GM18526 (cell line): ENCODE data around the gene CORO2B.

Source experiments
- POLR2A ChIP-seq: IDR thresholded peaks from 3 replicates; pipeline ENCODE4 v1.6.1; 2011; ENCODE audit not compliant: insufficient read length; ENCODE audit errors: extremely low read depth

Gene CORO2B

DNA sequence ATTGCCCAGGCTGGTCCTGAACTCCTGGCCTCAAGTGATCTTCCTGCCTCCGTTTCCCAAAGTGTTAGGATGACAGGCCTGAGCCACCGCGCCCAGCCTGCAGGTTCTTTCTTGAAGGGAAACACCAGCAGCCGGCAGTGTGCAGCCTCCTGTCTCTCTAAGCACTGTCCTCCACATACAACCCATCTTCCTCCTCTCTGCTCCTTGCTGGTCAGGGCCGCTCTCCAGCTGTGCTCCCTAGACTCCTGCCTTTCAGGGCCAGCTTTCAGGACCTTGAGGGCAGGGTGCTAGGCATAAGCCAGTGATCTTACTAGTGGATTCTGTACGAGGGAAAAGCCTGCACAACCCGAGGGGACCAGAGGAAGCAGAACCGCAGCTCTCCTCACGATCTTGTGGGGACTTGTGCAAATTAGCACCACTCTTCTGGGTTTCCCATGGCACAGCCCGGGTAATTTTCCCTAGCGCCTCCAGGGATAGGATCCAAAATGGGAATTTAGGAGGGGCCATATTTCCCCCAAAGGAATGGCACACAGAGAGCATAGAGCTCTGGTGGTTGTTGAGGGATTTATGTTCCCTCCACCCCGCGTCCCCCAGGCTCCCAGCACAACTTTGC, 18.2 kb upstream of the CORO2B start:
- TF ChIP-seq POLR2A: no peak

DNA sequence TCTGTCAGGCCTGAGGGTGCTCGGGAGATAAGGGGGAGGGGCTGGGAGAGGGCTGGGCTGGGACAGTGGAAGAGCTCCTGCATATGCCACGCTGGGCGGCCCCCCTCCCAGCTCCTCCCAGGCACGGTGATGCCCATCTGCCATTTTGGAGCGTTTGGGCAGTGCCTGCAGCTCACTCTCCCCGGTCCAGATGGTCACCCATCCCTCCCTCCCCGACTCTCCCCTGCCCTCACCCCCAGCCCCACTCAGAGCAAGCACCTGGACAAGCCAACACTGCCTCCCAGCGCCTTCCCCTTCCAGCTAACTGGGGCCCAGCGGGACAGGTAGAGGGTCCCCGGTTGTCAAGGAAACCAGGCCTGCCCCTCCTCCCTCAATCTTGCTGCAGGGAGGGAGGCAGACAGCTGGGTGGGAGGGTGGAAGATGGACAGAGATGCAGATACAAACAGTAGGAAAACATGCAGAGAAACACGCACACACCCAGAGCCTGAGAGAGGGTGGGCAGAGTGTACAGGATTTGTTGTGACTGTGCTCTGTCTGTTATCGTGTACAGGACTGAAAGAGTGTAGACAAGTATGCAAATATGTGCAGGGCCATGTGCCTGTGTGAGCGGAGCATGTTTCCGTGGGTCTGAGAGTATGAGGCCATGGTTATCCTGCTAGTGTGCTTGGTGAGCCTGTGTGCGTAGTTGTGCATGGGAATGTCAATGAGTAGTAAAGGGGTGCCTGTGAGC, 17.5 kb upstream of the CORO2B start:
- TF ChIP-seq POLR2A: no peak

DNA sequence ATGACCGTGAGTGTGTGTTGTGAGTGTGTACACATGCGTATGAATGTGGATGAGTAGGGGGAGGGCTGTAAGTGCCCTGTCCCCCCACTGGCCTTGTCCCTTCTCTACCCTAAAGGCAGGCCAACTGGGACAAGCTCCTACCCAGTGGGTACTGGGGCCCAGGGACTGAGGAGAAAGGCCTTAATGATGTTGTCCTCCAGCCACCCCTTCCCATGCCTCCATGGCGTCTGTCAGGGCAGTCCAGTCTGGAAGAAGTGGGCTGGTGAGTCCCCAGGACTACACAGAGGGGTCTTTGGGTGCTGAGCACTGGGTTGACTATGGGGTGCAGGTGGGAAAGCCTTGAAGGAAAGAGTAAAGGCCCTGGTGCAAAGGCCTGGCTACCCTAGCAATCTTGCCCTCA, 16.9 kb upstream of the CORO2B start:
- no peak for TF ChIP-seq POLR2A

DNA sequence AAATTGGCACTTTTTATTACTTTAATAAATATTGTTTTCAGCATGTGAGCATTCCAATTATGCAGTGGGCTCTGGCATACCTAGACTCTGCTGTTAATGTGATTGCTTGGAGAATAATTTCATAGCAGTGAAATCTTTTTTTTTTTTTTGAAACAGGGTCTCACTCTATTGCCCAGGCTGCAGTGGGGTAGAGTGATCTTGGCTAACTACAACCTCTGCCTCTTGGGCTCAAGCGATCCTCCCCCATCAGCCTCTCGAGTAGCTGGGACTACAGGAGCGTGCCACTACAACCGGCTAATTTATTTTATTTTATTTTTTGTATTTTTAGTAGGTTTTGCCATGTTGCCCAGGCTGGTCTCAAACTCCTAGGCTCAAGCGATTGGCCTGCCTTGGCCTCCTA, 14.6 kb upstream of the CORO2B start:
- TF ChIP-seq POLR2A: no peak

DNA sequence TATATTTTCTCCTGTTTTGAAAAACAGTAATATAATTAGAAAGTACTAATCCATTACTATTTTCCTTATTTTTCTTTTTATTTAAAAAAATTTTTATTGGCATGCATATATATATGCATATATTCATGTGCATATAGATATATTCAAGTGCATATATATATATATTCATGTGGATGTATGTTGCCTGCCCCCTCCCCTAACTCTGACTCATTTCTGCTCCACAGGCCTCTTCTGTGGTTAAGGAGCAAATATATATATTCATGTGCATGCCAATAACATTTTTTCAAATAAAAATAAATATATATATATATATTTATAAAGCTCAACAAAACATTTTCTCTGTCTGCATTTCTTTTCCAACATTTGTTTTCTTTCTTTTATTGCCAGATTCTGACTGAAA, 13.6 kb upstream of the CORO2B start:
- no peak for TF ChIP-seq POLR2A

DNA sequence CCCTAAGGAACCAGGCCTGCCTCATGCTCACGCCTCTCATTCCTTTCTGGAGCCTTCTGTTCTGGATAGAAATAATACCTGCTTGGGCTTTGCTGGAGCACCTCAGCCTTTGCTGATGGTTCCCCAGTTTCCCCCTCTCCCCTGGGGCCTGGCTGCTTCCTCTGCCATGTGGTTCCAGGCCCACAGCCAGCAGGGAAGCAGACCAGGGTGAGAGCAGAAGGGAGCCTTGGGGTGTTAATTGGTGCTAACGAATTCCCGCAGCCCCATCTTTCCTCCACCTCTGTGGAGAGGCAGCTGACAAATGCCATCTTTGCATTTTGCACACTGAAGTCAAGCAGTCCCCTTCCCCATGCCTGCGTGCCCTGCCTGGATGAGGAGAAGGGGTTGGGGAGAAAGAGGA, 13.1 kb upstream of the CORO2B start:
- TF ChIP-seq POLR2A: no peak

DNA sequence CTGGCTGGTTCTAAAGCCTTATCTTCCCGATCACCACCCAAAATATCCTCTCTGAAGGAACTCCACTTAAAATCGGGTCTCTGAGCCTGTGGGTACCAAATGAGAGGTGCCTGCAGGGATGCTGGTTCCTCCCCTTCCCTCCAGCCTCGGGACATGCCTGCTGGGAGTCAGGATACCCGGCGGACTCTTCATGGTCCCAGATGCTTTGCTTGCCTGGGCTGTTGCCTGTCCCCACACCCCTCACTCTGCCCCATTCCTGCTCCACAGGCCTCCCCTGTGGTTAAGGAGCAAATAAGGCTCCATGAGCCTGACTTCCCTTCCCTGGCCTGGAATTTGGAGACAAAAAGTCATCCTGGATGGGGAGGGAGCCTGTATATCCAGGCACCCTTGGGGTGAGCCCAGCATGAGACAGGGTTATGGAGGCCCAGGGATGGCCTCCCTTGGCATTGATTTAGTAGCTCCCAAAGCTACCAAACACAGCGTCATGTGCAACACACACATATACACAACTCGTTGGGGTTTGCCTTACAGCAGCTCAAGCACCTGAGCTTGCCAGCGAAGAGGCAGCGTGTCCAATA, 12.3 kb upstream of the CORO2B start:
- no peak for TF ChIP-seq POLR2A

DNA sequence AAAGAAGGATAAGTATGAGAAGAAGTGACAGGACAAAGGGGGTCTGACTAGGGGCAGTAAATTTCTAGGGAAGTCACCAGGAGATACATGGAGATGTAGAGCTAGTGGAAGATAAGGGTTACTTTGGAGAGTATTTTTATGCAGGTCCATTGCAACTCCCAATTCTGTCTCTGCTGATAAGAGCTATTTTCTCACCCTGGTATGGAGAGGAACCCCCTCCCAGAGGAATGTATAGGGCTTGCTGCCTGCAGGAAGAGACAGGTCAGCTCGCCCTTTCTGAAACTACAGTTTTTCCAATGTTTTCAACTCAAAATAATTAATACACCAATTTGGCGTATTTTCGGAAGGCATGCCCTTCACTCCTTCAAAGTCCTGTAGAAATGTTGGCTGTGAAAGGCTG, 11.4 kb upstream of the CORO2B start:
- no peak for TF ChIP-seq POLR2A

DNA sequence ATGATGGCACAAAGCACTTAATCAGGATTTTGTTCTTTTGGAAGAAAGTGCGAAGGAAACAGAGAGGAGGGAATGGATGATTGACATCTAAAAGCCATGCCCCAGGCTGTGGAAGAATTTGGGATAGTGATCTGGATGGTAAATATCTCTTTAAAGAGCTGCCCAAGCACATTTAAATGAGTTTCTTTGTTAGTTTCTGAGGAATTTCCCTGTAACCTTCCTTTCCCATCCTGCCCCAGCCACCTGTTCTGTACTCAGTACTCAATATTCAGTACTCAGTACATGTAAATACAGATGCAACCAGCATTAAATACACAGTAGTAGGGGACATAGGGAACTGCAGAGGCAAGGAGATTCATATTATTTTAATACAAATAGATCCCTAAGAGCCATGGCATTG, 7.8 kb upstream of the CORO2B start:
- TF ChIP-seq POLR2A: no peak

DNA sequence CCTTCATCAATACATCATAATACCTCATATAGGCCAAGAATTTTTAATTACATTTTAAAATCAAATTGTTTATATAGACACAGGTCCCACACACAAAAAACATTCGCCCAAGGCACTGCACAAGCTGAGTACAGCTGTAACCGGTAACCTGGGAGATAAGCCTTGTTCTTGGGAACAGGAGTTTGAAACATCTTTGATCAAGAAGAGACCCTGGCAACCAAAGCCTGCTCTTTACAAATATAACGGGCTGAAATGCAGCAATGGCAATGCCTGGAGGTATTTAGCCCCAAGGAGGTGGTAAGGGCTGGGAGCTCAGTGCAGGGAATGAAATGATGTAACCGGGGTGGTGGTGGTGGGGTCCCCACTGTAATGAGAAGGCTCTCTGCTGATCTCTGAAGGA, 7.2 kb upstream of the CORO2B start:
- no peak for TF ChIP-seq POLR2A

DNA sequence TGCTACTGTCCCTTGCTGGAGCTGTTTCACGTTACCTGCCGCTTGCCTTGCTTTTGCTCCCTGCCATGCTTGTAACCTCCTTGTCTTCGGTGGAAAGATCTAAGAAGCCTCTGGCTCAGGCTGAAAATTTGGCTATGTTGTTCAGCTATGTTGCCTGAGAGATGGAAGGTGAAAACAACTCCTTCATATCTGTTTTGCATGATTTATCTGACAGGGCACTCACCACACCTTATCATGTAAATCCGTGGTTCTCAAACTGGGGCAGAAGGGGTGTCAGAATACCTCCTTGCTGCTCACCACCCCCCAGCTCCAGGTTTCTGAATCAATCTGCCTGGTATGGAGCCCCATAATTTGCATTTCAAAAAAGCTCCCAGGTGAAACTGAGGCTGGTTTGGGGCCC, 6.5 kb upstream of the CORO2B start:
- TF ChIP-seq POLR2A: no peak

DNA sequence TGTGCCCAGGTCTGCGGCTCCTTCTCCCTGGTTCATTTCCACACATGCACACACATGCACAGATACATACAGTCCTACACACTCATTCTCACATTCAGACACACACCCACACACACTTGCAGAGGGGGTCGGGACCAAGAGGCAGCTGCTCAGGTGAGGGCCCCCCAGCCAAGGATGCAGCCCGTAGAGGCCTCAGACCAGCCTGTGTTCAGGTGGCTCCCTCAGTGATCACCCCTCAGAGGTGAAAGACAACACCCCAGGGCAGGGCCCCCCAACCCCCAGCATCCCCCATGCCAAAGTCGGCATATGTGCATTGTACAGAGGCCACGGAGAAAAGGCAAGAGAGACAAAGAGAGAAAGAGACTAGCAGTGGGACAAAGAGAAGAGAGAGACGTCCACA, 5.9 kb upstream of the CORO2B start:
- no peak for TF ChIP-seq POLR2A

DNA sequence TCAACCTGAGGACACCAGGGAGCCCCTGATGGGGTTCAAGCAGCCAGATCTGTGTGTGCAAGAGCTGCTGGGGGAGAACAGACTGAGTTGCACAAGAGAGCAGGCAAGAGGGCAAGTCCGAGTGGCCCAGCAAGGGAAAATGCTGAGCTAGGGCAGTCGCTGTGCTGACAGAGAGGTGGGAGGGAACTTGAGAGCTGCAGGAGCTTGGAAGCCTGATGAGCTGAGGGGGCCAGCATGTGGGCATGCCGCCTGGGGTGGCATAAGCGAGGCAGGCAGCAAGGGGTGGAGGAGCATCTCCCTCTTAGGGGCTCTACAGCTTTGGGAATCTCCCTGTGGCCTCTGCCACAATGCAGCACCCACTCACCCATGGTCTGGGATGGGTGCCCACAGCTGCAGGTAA, 4.7 kb upstream of the CORO2B start:
- TF ChIP-seq POLR2A: no peak

DNA sequence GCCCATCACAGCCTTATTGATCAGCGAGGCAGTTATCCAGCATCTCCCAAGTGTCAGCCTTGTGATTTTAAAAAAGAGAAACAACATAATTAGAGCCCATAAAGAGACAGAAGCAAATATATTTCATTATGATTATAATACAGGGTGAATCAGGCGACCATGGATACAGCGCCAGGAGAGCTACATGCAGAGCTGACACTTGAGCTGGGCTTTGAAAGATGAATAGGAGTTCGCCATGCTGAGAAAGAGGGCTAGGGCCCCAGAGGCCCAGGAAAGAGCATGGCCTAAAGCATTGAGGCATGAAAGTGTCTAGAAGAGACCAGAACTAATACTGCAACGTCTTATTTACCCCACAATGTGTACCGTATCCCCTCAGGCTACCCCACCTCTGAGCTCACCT, 4.2 kb upstream of the CORO2B start:
- no peak for TF ChIP-seq POLR2A

DNA sequence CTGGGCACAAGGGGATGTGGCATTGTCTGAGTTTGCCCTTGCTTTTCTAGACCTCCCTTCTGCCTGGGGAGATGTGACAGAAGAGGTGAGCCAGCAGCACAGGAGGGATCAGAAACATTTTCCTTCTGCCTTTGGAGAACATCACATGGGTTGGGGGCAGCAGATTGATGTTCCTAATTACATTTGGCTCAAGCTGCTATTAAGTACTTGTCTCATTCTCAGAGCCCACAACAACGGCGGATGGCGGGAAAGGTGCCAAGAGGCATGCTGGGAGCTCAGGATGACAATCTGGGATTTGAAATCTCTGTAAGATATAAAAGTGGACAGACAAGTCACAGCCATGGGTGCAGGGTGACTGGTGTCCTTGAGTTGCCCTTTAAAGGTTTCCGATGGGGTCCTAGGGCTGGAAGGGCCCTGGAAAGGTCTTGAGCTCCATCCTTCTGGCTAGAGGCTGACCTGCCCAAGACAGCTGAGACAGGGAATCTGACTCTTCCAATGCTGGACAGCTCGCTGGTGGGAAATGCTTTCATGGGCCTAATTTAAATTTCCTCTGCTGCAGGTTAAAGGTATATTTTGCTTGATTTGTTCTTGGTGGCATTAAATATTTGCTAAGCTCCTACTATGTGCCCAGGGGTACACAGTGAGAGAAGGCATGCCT, 2.4 kb upstream of the CORO2B start:
- no peak for TF ChIP-seq POLR2A
